DMS53 treated with DMSO at 0.1 percent for 48 hours (cell line): ENCODE results near the gene CDX4.
"Not testable (repeated sequence)": the region's sequence is repeated elsewhere in the genome, so short reads cannot be mapped to it uniquely, and the experiment has no call there.

Source experiments
- DNase-seq: peaks from one replicate; lab custom pipeline; 2025; ENCODE audit not compliant: unreplicated experiment; lab: John Stamatoyannopoulos, UW

CDX4 gene

GRCh38 chrX:73446831-73447230, at the start of gene CDX4:
Gene CDX4 (plus strand): TSS chrX:73447053. CDS start chrX:73447254, 201 bp downstream.
- no peak for DNase-seq

GRCh38 chrX:73398185-73398914, 48.5 kb upstream of the CDX4 start:
- no peak for DNase-seq

- DNase-seq = no peak
Observed at GRCh38 chrX:73400136-73400748, 46.6 kb upstream of the CDX4 start.

GRCh38 chrX:73401591-73402266, 45.1 kb upstream of the CDX4 start:
- no peak for DNase-seq

- DNase-seq = no peak
Observed at GRCh38 chrX:73412930-73413329, 33.9 kb upstream of the CDX4 start.

- no peak for DNase-seq
Observed at GRCh38 chrX:73447311-73447794, 500 bp downstream of the CDX4 start.

GRCh38 chrX:73448379-73448778, 1.5 kb downstream of the CDX4 start:
- no peak for DNase-seq

GRCh38 chrX:73455171-73455570, 8.3 kb downstream of the CDX4 start:
- no peak for DNase-seq

- no peak for DNase-seq
Observed at GRCh38 chrX:73457306-73457705, 10.5 kb downstream of the CDX4 start.

- no peak for DNase-seq
Observed at GRCh38 chrX:73468376-73468775, 21.5 kb downstream of the CDX4 start.

GRCh38 chrX:73478961-73479360, 32.1 kb downstream of the CDX4 start:
- DNase-seq = no peak

GRCh38 chrX:73481521-73481920, 34.7 kb downstream of the CDX4 start:
- no peak for DNase-seq

GRCh38 chrX:73490661-73491060, 43.8 kb downstream of the CDX4 start:
- no peak for DNase-seq

GRCh38 chrX:73492178-73492577, 45.3 kb downstream of the CDX4 start:
- DNase-seq = not testable (repeated sequence)
